ENCODE data around the gene UBE2L3. TPM values are rescaled to one million over a fixed set of nuclear protein-coding genes. Genes with fewer than 3 reads are reported as not detected.
"Not testable (repeated sequence)": the region's sequence is repeated elsewhere in the genome, so short reads cannot be mapped to it uniquely, and the experiment has no call there.

Gene UBE2L3
- total RNA-seq (2014; rRNA removed; shearing (Covaris generic)) (70.1 and 86.3 TPM in 2 replicates), polyA plus RNA-seq (2016; fragmentation: Nextera tagmentation; extraction: Ambion mirVana) (123 and 136 TPM in 2 replicates)
- long read RNA-seq, transcript UBE2L3-201 (4 exons, 3,028 nt) = major isoform, 79 of 87 reads
- long read RNA-seq, partial matches to known transcripts = 1 of 87 reads
- long read RNA-seq, other reads (novel, unspliced or antisense) = 5 of 87 reads

DNA sequence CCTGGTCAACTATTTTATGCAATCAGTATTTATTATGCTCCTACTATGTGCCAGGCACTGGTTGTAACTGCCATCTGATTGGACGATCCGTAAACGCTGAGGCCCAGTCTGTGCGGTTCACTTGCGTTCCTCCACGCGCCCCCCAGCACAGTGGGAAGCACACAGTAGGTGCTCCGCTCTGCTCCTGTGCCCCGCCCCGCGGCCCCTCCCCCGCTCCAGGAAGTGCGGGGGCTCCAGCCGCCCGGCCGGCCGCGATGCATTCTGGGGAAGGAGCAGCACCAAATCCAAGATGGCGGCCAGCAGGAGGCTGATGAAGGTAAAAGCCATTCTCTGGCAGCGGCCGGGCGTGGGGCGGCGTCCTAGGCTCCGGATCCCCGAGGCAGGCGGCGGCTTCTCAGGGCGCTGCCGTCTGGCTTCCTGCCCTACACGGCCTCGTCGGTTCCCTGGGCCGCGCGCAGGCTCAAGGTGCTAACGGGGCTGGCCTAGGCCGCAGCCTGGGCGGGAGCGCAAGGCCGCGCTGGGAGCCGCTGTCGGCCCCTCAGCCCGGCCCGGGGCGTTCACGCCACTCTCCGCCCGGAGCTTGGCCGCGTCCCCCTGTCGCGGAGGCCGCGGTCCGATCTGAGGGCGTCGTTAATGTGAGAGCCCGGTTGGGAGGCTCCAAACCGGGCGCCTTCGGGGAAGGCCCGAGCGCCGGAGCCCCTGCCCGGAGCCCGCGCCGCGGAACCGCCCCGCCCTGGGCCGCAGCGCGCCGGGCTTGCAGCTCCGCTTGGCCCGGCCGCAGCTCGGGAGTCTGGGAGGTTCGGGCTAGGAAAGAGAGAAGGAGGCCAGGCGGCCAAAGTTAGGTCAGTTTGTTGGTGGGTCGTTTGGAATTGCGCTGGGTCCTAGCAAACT lies at the start of gene UBE2L3:
Gene UBE2L3, plus strand, starts transcription at position 259 of the 891 bp plus-strand sequence. Its CDS starts 31 bp downstream, at position 290.
- Mint-ChIP-seq H3K4me3 (peak within 1 kb of the TSS; percentile 96), H3K4me1 (peaks cover 30% of the 10 kb centered on the region), H3K9me3 (no peaks in the 10 kb centered on the region; the same call in 2 of the 3 replicates), H3K36me3 (ENCODE audit: low read depth) (peaks cover 5% of the 10 kb centered on the region; the same call in 2 of the 3 replicates), H3K27me3 (ENCODE audit: insufficient read depth, low read depth, poor library complexity) (peaks cover 11% of the 10 kb centered on the region), H3K27ac (peak within 1 kb of the TSS; percentile 96)
- no peaks in the 10 kb centered on the region for H3K27me3 ChIP-seq (ENCODE audit: insufficient read depth)
- H4K20me1 ChIP-seq (replicated peaks; ENCODE audit: insufficient read depth) = peaks cover 43% of the 10 kb centered on the region
- H3K4me2 ChIP-seq = peak within 1 kb of the TSS; percentile 93
- 0 out of 2 replicates have a peak, but pooled peaks cover 3% of the 10 kb centered on the region for H3F3A ChIP-seq (replicated peaks; ENCODE audit: low read depth)
- no peaks in the 10 kb centered on the region for H3K9me2 ChIP-seq (ENCODE audit: insufficient read depth)
- peaks cover 51% of the 10 kb centered on the region for H3K79me2 ChIP-seq (replicated peaks; ENCODE audit: insufficient read depth)
- peak within 1 kb of the TSS; percentile 66; the same call in 1 of the 2 replicates for H3K27ac ChIP-seq (ENCODE audit: low read depth)
- H3K4me1 ChIP-seq (ENCODE audit: insufficient read depth) = peaks cover 30% of the 10 kb centered on the region
- DNase-seq (ENCODE audit: low spot score) = peak; percentile 94
- H3K4me3 ChIP-seq = peak within 1 kb of the TSS; percentile 83
- peak; percentile 83 for ATAC-seq
- peak within 1 kb of the TSS; percentile 63; the same call in 1 of the 2 replicates for H2AFZ ChIP-seq
- H3K36me3 ChIP-seq (ENCODE audit: insufficient read depth) = peaks cover 3% of the 10 kb centered on the region; the same call in 1 of the 2 replicates
- TF ChIP-seq, protein P1, sequence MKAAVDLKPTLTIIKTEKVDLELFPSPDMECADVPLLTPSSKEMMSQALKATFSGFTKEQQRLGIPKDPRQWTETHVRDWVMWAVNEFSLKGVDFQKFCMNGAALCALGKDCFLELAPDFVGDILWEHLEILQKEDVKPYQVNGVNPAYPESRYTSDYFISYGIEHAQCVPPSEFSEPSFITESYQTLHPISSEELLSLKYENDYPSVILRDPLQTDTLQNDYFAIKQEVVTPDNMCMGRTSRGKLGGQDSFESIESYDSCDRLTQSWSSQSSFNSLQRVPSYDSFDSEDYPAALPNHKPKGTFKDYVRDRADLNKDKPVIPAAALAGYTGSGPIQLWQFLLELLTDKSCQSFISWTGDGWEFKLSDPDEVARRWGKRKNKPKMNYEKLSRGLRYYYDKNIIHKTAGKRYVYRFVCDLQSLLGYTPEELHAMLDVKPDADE (IDR thresholded peaks at IDR 0.05) = peak; percentile 64; the same call in 1 of the 2 replicates
- no peak for TF ChIP-seq ZNF114 (CRISPR knock-in tag; IDR thresholded peaks at IDR 0.05)
- peak; percentile 89 for TF ChIP-seq POLR2AphosphoS5 (IDR thresholded peaks at IDR 0.05; ENCODE audit: low read depth)
- TF ChIP-seq EZH2 (IDR thresholded peaks at IDR 0.05; ENCODE audit: low read depth, unreplicated experiment) = no peak
- TF ChIP-seq JUNB (IDR thresholded peaks at IDR 0.05; ENCODE audit: unreplicated experiment) = no peak
- TF ChIP-seq CTCF (conservative IDR thresholded peaks at IDR 0.05; ENCODE audit: low read depth in 2 of 2) = no peak
- peak; percentile 29 for TF ChIP-seq REST (IDR thresholded peaks at IDR 0.05; ENCODE audit: unreplicated experiment)

GRCh38 chr22:21526705-21527500 lies 40.6 kb upstream of the UBE2L3 start:
- not testable (repeated sequence) for H3K4me3 ChIP-seq; H3K27ac ChIP-seq (ENCODE audit: low read depth); H3K36me3 Mint-ChIP-seq (ENCODE audit: low read depth); DNase-seq (ENCODE audit: low spot score); H3K27me3 Mint-ChIP-seq (ENCODE audit: insufficient read depth, low read depth, poor library complexity); H3K27me3 ChIP-seq (ENCODE audit: insufficient read depth); H3K9me3 Mint-ChIP-seq; H3K9me2 ChIP-seq (ENCODE audit: insufficient read depth); H3K4me2 ChIP-seq; H3K36me3 ChIP-seq (ENCODE audit: insufficient read depth); H3F3A ChIP-seq (replicated peaks; ENCODE audit: low read depth); H2AFZ ChIP-seq; ATAC-seq; H3K4me1 Mint-ChIP-seq; H3K27ac Mint-ChIP-seq; H3K4me3 Mint-ChIP-seq; H3K79me2 ChIP-seq (replicated peaks; ENCODE audit: insufficient read depth); H3K4me1 ChIP-seq (ENCODE audit: insufficient read depth); H4K20me1 ChIP-seq (replicated peaks; ENCODE audit: insufficient read depth)

DNA sequence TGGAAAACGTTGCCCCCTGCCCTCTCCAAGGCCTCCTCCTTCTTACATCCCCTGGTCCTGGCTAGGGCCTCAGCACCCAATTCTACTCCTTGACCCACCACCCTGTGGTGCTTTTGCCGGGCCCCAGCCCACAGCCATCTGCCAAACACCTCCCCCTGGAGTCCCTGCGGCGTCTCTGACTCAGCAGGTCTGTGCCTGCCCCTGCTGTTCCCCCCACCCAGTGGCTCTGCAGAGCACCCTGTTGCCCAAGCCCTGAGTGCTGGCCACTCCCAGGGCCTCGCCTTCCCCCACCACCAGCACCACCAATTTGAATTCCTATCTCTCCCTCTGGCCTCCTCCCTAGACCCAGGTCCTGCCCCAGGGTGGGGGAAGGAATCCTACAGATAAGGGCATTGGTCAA lies 36.0 kb upstream of the UBE2L3 start:
- not testable (repeated sequence) for H2AFZ ChIP-seq; H3K36me3 Mint-ChIP-seq (ENCODE audit: low read depth)

More for the DNA sequence above, 36.0 kb upstream of the UBE2L3 start:
- H3K4me3 ChIP-seq; H3F3A ChIP-seq (replicated peaks; ENCODE audit: low read depth); H3K27ac Mint-ChIP-seq; H3K79me2 ChIP-seq (replicated peaks; ENCODE audit: insufficient read depth); H3K36me3 ChIP-seq (ENCODE audit: insufficient read depth); H4K20me1 ChIP-seq (replicated peaks; ENCODE audit: insufficient read depth); ATAC-seq; H3K4me1 Mint-ChIP-seq; H3K27me3 ChIP-seq (ENCODE audit: insufficient read depth); DNase-seq (ENCODE audit: low spot score); H3K4me3 Mint-ChIP-seq; H3K4me1 ChIP-seq (ENCODE audit: insufficient read depth); H3K27me3 Mint-ChIP-seq (ENCODE audit: insufficient read depth, low read depth, poor library complexity); H3K9me2 ChIP-seq (ENCODE audit: insufficient read depth); H3K27ac ChIP-seq (ENCODE audit: low read depth); H3K4me2 ChIP-seq; H3K9me3 Mint-ChIP-seq: not testable (repeated sequence)
